GM21825 (cell line): Measurements from ENCODE around the gene TCERG1L.
"Not testable (repeated sequence)": the region's sequence is repeated elsewhere in the genome, so short reads cannot be mapped to it uniquely, and the experiment has no call there.

Source experiments
- ATAC-seq: cut with Tn5 transposase; IDR thresholded peaks from one replicate; pipeline ENCODE4 v1.9.1; 2021; ENCODE audit warnings: mild to moderate bottlenecking, moderate library complexity; ENCODE audit not compliant: unreplicated experiment

The TCERG1L gene

GRCh38 chr10:131090761-131091661 is 220.5 kb downstream of the TCERG1L start:
- ATAC-seq: no peak

- ATAC-seq: no peak
Observed at GRCh38 chr10:131089861-131090260, 221.7 kb downstream of the TCERG1L start.

- no peak for ATAC-seq
Observed at GRCh38 chr10:131089150-131089549, 222.4 kb downstream of the TCERG1L start.

- no peak for ATAC-seq
Observed at GRCh38 chr10:131088619-131089018, 222.9 kb downstream of the TCERG1L start.

GRCh38 chr10:131087464-131088215 is 223.9 kb downstream of the TCERG1L start:
- ATAC-seq: no peak

DNA sequence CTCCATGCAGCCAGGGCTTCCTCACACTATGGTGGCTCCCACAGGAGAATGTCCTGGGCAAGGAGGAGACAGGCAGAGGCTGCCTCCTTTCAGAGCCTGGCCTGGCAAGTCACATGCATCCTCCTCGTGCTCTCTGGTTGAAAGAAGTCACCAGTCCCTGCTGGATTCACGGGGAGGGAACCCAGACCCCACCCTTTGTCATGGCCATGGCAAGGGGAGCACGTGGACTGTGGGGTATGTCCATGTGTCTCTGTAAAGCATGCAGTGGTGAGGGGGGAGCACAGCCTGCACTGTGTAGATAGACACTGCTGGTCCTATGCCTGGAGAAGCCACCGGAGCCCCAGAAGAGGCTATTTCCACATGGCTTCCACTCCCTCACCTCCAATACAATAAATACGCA is 225.0 kb downstream of the TCERG1L start:
- no peak for ATAC-seq

DNA sequence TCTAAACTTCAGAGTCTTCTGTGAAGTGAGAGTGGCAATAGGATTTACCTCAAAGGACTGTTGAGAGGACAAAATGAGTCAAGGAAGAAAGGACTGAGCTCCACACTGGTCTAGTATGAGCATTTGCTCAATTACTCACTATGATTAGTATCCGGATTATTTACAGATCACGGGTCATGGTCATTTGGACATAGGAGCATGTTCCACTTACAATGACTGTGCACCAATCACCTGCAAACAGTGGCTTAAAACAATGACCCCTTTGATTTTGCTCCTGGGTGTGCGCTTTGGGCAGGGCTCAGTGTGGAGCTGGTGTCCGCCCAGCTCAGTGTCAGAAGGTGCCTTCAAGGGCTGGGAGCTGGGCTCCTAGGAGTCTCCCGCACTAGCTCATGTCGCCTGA is 225.4 kb downstream of the TCERG1L start:
- no peak for ATAC-seq

GRCh38 chr10:131085091-131085860 is 226.2 kb downstream of the TCERG1L start:
- no peak for ATAC-seq

- no peak for ATAC-seq
Observed at GRCh38 chr10:131084791-131085090, 226.8 kb downstream of the TCERG1L start.

DNA sequence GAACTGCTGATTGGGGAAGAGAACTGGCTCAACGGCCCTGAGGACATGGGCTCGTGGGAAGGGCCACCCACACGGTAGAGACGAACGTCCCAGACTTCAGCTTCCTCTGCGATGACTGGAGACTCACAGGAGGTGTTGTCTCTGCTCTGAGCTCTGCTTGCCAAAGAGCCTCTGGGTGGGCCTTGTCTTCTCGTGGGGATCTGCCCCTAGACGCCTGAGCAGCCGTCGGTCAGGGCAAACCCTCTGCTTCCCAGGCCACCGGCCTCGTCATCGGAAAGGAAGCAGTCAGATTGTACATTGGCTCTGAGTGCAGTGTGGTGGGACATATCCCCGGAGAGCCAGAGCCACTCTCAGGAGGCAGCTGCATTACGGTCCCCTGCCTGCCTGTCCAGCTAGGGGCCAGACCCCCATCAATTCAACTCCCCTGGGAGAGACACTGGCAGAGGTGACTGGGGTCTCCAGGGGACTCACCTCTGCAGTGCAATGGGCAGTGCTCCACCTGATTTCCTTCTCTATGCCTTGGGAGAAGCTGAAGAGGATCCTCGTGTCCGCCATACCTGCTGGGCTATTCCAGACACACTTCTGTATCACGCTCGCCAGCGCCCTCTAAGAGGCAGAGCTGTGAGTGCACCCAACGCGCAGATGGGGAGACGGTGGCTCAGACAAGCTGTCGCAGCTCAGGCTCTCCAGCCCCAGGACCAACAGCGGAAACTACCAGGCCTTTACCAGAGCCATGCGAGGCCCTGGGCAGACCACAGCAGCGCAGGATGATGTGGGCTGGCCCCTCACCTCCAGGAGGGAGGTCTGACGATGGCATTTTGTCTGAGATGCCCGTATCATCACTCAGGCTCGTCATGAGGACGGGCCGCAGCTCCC is 227.4 kb downstream of the TCERG1L start:
- ATAC-seq: no peak

GRCh38 chr10:131082991-131083481 is 228.5 kb downstream of the TCERG1L start:
- ATAC-seq: no peak

GRCh38 chr10:131082201-131082850 is 229.2 kb downstream of the TCERG1L start:
- no peak for ATAC-seq

DNA sequence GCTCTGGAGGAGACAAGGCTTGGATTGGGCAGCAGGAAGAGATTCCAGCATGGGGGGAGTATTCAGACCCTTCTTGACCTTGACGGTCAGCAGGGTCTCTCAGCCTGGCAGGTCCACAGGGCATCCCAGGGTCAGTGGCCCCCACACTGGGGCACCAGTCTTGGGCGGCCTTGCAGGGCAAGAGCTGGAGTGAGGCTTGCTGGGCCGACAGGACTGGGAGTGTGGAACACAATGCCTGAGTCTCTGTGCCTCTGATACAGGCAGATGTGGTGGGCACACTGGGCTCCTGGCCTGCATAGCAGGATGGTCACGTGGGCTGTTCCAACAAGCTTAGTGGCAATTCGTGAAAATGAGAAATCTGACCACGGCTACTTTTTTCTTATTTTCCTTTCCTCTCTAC is 229.7 kb downstream of the TCERG1L start:
- ATAC-seq: no peak

GRCh38 chr10:131081376-131081775 is 230.1 kb downstream of the TCERG1L start:
- no peak for ATAC-seq

GRCh38 chr10:131080571-131080970 is 230.9 kb downstream of the TCERG1L start:
- ATAC-seq: no peak

- ATAC-seq: no peak
Observed at GRCh38 chr10:131079314-131079713, 232.2 kb downstream of the TCERG1L start.

DNA sequence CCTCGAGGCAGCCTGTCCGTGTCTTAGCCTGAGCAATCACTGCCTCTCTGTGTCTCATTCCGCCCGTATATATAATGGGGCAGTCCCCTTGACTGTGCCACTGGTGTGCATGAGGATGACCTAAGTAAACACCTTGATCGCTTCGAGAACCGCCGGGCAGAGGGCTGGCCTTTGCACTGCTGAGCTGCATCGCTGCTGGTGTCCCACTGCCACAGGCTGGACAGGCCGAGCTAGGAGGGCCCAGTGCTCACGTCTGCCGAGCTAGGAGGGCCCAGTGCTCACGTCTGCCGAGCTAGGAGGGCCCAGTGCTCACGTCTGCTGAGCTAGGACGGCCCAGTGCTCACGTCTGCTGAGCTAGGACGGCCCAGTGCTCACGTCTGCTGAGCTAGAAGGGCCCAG is 232.6 kb downstream of the TCERG1L start:
- ATAC-seq: not testable (repeated sequence)

- ATAC-seq: no peak
Observed at GRCh38 chr10:131078131-131078881, 233.2 kb downstream of the TCERG1L start.

DNA sequence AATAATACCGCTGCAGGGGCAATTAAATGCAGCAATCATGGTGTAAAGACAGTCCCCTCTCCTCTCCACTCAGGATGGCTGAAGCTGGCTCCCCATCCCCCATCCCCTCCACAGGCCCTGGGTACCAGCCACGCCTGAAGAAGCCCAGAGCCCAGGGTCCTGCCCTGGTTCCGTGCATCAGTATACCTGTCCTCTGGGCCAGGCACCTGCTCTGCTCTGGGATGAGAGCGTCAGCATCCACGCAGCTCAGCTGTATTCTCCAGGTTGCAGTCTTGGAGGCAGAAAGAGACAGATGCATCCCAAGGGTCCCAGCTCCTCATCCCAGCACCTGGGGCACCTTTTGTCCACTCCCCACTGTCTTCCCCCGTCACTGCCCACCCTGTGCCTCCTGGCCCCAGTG is 233.8 kb downstream of the TCERG1L start:
- ATAC-seq: no peak
